Stimulated activated CD4-positive, alpha-beta T cell treated with anti-CD3 and anti-CD28 coated beads, Interleukin-1b, Interleukin-23, amount 100 ng/mL, for 24 hours (primary cell): ENCODE measurements around the gene TBC1D7.

Experiments used
- DNase-seq, 4 experiments: peaks; one replicate each; pipeline ENCODE4 v3.0.0-alpha.2; 2020; ENCODE audit warnings: low read depth in 4 of 4, low spot score in 1 of 4

TBC1D7 gene

GRCh38 chr6:13273931-13274706 lies 54.2 kb downstream of the TBC1D7 start:
- DNase-seq: peak; percentile 16 to 46 (median 27)

- DNase-seq: no peak
These were observed 55.0 kb downstream of the TBC1D7 start for GRCh38 chr6:13273202-13273930.

GRCh38 chr6:13272131-13273046 lies 55.9 kb downstream of the TBC1D7 start:
- DNase-seq: no peak

- no peak for DNase-seq
These were observed 59.3 kb downstream of the TBC1D7 start for GRCh38 chr6:13268913-13269518.

- no peak for DNase-seq
These were observed 61.1 kb downstream of the TBC1D7 start for GRCh38 chr6:13267142-13267651.

GRCh38 chr6:13263669-13264068 lies 64.7 kb downstream of the TBC1D7 start:
- DNase-seq: no peak

- DNase-seq: no peak
These were observed 65.8 kb downstream of the TBC1D7 start for GRCh38 chr6:13262302-13263230.

GRCh38 chr6:13261464-13261994 lies 66.8 kb downstream of the TBC1D7 start:
- no peak for DNase-seq

- DNase-seq: no peak
These were observed 67.5 kb downstream of the TBC1D7 start for GRCh38 chr6:13260831-13261230.

- DNase-seq: no peak
These were observed 68.2 kb downstream of the TBC1D7 start for GRCh38 chr6:13260101-13260598.

- no peak for DNase-seq
These were observed 68.9 kb downstream of the TBC1D7 start for GRCh38 chr6:13259393-13259792.

GRCh38 chr6:13256266-13257001 lies 71.9 kb downstream of the TBC1D7 start:
- no peak for DNase-seq
